Measurements from ENCODE around the gene PSMD11.
A peak's percentile ranks its signal among the peaks of the same experiment; 100 is the strongest.

The PSMD11 gene

GRCh38 chr17:32491371-32492263 is 47.3 kb downstream of the PSMD11 start:
- peak; percentile 71 for DNase-seq (ENCODE audit: low spot score)

- DNase-seq (ENCODE audit: low spot score), result no peak
Observed at GRCh38 chr17:32492264-32492589, 47.9 kb downstream of the PSMD11 start.

- DNase-seq (ENCODE audit: low spot score), result no peak
Observed at GRCh38 chr17:32492648-32493289, 48.5 kb downstream of the PSMD11 start.

GRCh38 chr17:32493571-32493970 is 49.3 kb downstream of the PSMD11 start:
- DNase-seq (ENCODE audit: low spot score), result no peak

- DNase-seq (ENCODE audit: low spot score), result no peak
Observed at GRCh38 chr17:32493976-32494513, 49.7 kb downstream of the PSMD11 start.

GRCh38 chr17:32494621-32495358 is 50.5 kb downstream of the PSMD11 start:
- DNase-seq (ENCODE audit: low spot score), result no peak

GRCh38 chr17:32495359-32496231 is 51.3 kb downstream of the PSMD11 start:
- no peak for DNase-seq (ENCODE audit: low spot score)

- no peak for DNase-seq (ENCODE audit: low spot score)
Observed at GRCh38 chr17:32496395-32497073, 52.2 kb downstream of the PSMD11 start.

- DNase-seq (ENCODE audit: low spot score), result no peak
Observed at GRCh38 chr17:32497431-32498205, 53.3 kb downstream of the PSMD11 start.

- no peak for DNase-seq (ENCODE audit: low spot score)
Observed at GRCh38 chr17:32498391-32498790, 54.1 kb downstream of the PSMD11 start.

- DNase-seq (ENCODE audit: low spot score), result no peak
Observed at GRCh38 chr17:32502013-32502412, 57.7 kb downstream of the PSMD11 start.

GRCh38 chr17:32502710-32503109 is 58.4 kb downstream of the PSMD11 start:
- no peak for DNase-seq (ENCODE audit: low spot score)

- DNase-seq (ENCODE audit: low spot score), result no peak
Observed at GRCh38 chr17:32503251-32504165, 59.2 kb downstream of the PSMD11 start.

- no peak for DNase-seq (ENCODE audit: low spot score)
Observed at GRCh38 chr17:32504166-32504990, 60.1 kb downstream of the PSMD11 start.

- DNase-seq (ENCODE audit: low spot score), result no peak
Observed at GRCh38 chr17:32508926-32509325, 64.6 kb downstream of the PSMD11 start.

GRCh38 chr17:32510466-32510865 is 66.2 kb downstream of the PSMD11 start:
- no peak for DNase-seq (ENCODE audit: low spot score)

GRCh38 chr17:32512328-32512727 is 68.0 kb downstream of the PSMD11 start:
- DNase-seq (ENCODE audit: low spot score), result no peak

GRCh38 chr17:32513579-32513978 is 69.3 kb downstream of the PSMD11 start:
- no peak for DNase-seq (ENCODE audit: low spot score)
